ENCODE results near the gene KIFAP3.
A peak's percentile ranks its signal among the peaks of the same experiment; 100 is the strongest.

Gene KIFAP3

DNA sequence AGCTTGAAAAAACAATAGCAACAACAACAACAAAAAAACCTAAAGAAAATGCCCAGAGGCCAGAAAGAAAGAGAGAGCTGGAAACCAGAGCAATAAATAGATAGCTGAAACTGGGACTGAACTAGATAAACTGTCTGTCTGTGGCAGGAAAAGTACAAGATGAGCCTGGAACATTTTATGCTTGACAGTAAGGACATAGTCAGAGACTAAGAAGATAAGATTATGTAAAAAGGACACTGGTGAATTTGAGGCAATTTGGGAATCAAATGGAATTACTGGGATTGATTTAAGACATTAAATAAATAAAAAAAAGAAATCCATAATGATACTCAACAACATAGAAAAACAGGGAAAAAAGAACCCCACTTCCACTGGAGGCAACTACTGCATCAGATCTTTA is 1.7 kb upstream of the KIFAP3 start:
- H3K4me3 ChIP-seq (ENCODE audit: low read depth, low read length), result no peak overlapping the region

DNA sequence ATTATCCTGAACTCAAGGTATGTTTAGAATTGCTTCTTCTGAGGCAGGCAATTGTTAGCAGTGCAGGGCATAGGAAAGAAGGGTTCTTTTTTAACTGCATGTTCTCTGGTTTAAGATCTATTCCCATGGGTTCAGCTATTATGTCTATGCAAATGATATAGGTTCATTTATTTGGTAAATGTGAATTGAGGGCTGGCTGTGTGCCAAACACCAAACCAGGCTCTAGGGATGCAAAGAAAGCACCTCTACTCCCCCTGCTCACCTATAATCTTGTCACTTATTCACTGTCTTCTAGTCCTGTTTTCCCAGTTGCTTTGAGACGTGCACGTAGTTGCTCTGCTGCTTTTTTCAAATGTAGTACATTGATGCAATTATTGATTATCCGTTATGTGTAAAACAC is 691 bp upstream of the KIFAP3 start:
- Histone ChIP-seq H3K27ac (no peak overlapping the region), H3K27me3 (ENCODE audit: insufficient read depth, low read depth, severe bottlenecking) (no peaks in the 10 kb centered on the region), H3K4me3 (ENCODE audit: low read depth, low read length) (peak overlapping the region; percentile 76), H3K9me3 (ENCODE audit: severe bottlenecking) (no peaks in the 10 kb centered on the region), H3K36me3 (no peaks in the 10 kb centered on the region)
- TF ChIP-seq, protein P1, sequence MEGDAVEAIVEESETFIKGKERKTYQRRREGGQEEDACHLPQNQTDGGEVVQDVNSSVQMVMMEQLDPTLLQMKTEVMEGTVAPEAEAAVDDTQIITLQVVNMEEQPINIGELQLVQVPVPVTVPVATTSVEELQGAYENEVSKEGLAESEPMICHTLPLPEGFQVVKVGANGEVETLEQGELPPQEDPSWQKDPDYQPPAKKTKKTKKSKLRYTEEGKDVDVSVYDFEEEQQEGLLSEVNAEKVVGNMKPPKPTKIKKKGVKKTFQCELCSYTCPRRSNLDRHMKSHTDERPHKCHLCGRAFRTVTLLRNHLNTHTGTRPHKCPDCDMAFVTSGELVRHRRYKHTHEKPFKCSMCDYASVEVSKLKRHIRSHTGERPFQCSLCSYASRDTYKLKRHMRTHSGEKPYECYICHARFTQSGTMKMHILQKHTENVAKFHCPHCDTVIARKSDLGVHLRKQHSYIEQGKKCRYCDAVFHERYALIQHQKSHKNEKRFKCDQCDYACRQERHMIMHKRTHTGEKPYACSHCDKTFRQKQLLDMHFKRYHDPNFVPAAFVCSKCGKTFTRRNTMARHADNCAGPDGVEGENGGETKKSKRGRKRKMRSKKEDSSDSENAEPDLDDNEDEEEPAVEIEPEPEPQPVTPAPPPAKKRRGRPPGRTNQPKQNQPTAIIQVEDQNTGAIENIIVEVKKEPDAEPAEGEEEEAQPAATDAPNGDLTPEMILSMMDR (IDR thresholded peaks at IDR 0.05; ENCODE audit: low read depth, low read length), result no peak
- no peak for DNase-seq

More for the DNA sequence above, 1.7 kb upstream of the KIFAP3 start:
- H3K9me3 ChIP-seq (ENCODE audit: severe bottlenecking), result no peaks in the 10 kb centered on the region
- TF ChIP-seq, protein P1 (IDR thresholded peaks at IDR 0.05; ENCODE audit: low read depth, low read length), result no peak
- H3K27ac ChIP-seq, result no peak overlapping the region
- H3K36me3 ChIP-seq, result no peaks in the 10 kb centered on the region
- H3K27me3 ChIP-seq (ENCODE audit: insufficient read depth, low read depth, severe bottlenecking), result no peaks in the 10 kb centered on the region
- DNase-seq, result no peak

DNA sequence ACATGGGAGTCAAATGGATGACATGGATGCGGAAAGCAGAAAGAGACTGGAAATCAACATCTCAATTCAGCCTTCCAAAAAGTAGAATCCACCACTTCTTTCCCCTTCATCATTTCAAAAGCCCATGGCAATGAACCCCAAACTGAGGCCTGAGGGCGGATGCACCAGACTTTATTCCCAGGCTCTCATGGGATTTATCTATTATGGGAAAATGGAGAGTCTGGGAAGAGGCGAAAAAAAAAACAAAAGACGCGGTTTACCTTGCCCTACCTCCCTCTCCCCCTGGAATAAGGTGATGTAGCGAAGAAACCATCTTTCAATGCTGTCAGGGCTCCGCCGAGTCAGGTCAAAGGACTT is 624 bp downstream of the KIFAP3 start:
- Histone ChIP-seq H3K9me3 (ENCODE audit: severe bottlenecking) (no peaks in the 10 kb centered on the region), H3K36me3 (no peaks in the 10 kb centered on the region), H3K27ac (no peak overlapping the region; the same call in 1 of the 2 replicates), H3K27me3 (ENCODE audit: insufficient read depth, low read depth, severe bottlenecking) (no peaks in the 10 kb centered on the region), H3K4me3 (ENCODE audit: low read depth, low read length) (peak overlapping the region; percentile 76)
- DNase-seq, result no peak
- TF ChIP-seq, protein P1 (IDR thresholded peaks at IDR 0.05; ENCODE audit: low read depth, low read length), result no peak

DNA sequence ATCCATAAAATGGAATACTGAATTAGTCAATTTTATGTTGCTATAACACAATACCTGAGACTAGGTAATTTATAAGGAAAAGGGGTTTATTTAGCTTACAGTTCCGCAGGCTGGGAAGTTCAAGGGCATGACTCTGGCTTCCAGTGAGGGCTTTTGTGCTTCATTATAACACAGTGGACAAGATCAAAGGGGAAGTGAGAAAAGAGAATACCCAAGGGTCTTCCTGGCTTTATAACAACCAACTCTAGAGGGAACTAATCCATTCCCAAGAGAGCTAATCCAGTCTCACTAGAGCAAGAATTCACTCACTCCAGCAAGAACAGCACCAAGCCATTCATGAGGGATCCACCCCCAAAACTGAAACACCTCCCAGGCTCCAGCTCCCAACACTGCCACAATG is 3.1 kb downstream of the KIFAP3 start:
- Histone ChIP-seq H3K27ac (no peak overlapping the region), H3K9me3 (ENCODE audit: severe bottlenecking) (no peaks in the 10 kb centered on the region), H3K4me3 (ENCODE audit: low read depth, low read length) (no peak overlapping the region), H3K27me3 (ENCODE audit: insufficient read depth, low read depth, severe bottlenecking) (no peaks in the 10 kb centered on the region), H3K36me3 (no peaks in the 10 kb centered on the region)
- TF ChIP-seq, protein P1 (IDR thresholded peaks at IDR 0.05; ENCODE audit: low read depth, low read length), result no peak
- DNase-seq, result no peak

DNA sequence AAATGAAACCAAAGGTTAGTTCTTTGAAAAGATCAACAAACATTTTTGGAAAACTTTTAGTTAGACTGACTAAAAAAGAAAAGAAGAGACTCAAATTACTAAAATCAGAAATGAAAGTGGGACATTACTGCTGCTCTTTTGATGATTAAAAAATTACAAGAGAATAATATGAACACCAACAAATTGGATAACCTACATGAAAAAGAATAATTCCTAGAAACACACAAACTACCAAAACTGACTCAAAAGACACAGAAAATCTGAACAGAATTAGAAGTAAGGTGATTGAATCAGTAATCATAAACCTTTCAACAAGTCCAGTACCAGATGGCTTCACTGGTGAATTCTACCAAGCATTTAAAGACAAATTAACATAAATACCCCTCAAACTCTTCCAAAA is 5.6 kb downstream of the KIFAP3 start:
- DNase-seq, result no peak
- TF ChIP-seq, protein P1 (IDR thresholded peaks at IDR 0.05; ENCODE audit: low read depth, low read length), result no peak
- H3K36me3 ChIP-seq, result no peaks in the 10 kb centered on the region
- H3K4me3 ChIP-seq (ENCODE audit: low read depth, low read length), result no peak overlapping the region
- no peak overlapping the region for H3K27ac ChIP-seq
- no peaks in the 10 kb centered on the region for H3K27me3 ChIP-seq (ENCODE audit: insufficient read depth, low read depth, severe bottlenecking)
- H3K9me3 ChIP-seq (ENCODE audit: severe bottlenecking), result no peaks in the 10 kb centered on the region

DNA sequence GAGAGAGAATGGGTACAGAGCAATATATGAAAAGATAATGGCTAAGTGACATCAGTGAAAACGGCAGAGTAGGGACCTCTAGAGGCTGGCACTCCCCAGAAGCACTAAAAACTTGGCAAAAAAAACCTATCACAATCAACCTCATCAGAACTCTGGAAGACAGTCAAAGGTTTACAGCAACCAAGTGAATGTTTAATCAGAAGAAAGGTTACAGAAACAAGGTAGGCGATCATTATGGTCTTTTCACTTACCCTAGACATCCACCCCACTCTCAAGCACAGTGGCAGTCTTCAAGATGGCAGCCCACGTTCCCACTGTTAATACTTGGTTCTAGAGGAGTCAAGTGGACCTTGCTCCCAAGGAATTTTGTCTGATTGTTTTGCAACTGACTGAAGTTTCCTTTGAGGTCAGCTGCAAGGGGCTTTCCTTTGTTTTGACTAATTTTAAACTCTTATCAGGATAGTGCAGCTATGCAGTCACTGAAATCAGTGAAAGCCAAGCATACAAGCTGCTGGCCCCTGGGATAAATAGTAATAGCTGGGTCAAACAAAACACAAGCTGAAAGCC is 7.2 kb downstream of the KIFAP3 start:
- DNase-seq, result no peak
- TF ChIP-seq, protein P1 (IDR thresholded peaks at IDR 0.05; ENCODE audit: low read depth, low read length), result no peak

More for the DNA sequence above, 7.2 kb downstream of the KIFAP3 start:
- Histone ChIP-seq H3K27ac (no peak overlapping the region), H3K27me3 (ENCODE audit: insufficient read depth, low read depth, severe bottlenecking) (no peaks in the 10 kb centered on the region), H3K9me3 (ENCODE audit: severe bottlenecking) (no peaks in the 10 kb centered on the region), H3K36me3 (no peaks in the 10 kb centered on the region), H3K4me3 (ENCODE audit: low read depth, low read length) (no peak overlapping the region)
